ENCODE measurements around the gene CHRNA4.

Gene CHRNA4

DNA sequence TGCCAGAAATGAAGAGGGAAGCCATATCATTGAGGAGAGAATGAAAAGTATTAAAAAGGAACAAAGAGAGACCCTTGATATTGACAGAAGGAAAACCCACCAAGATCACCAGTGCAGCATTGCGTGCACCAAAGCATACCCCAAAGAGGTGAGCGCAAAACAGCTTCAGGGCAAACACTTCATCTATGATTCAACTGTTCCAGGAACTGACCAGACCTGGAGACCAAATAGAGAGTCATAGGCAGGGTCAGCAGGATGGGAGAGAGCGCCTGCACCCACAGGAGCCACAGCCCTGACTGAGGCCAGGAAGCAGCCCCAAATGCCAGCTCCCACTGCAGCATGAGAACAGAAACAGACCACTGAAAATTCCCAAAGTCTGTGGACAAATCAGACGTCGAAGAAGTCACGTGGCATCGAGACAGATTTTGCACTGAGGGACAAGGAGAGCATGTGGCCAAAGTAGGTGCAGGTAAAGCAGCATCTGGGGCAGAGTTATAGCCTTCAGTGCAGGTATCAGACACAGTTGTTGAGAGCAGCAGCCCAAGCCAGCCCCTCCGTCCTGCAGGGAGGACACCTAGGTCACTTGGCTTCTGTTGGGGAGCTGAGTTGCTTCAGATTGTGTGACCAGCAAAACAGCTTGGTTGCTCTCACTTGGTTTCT, 29.3 kb downstream of the CHRNA4 start:
- TF ChIP-seq, protein P1, sequence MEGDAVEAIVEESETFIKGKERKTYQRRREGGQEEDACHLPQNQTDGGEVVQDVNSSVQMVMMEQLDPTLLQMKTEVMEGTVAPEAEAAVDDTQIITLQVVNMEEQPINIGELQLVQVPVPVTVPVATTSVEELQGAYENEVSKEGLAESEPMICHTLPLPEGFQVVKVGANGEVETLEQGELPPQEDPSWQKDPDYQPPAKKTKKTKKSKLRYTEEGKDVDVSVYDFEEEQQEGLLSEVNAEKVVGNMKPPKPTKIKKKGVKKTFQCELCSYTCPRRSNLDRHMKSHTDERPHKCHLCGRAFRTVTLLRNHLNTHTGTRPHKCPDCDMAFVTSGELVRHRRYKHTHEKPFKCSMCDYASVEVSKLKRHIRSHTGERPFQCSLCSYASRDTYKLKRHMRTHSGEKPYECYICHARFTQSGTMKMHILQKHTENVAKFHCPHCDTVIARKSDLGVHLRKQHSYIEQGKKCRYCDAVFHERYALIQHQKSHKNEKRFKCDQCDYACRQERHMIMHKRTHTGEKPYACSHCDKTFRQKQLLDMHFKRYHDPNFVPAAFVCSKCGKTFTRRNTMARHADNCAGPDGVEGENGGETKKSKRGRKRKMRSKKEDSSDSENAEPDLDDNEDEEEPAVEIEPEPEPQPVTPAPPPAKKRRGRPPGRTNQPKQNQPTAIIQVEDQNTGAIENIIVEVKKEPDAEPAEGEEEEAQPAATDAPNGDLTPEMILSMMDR (conservative IDR thresholded peaks at IDR 0.05; ENCODE audit: low read depth, low read length), result no peak
- DNase-seq (ENCODE audit: low read depth), result no peak
- H3K4me3 ChIP-seq (ENCODE audit: low read length), result no peak overlapping the region

DNA sequence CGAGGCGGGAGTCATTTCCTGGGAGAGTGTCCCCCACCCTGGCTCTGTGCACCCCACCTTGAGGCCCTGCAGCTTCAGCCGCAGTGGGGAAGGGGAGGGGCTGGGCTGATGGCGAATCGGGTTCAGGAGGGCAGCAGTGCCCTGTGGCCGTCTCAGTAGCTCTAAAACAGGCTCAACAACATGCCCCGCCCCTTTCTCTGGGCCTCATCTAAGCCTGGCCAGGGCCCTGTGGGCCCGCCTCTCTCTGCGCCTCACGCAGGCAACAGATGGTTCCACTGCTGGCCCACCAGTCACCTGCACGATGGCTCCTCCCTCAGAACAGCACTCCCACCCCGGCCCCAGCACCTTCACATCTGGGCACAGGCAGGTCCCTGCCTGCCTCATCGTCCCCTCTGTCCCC, 30.2 kb downstream of the CHRNA4 start:
- TF ChIP-seq, protein P1 (conservative IDR thresholded peaks at IDR 0.05; ENCODE audit: low read depth, low read length), result no peak
- no peak for DNase-seq (ENCODE audit: low read depth)
- no peak overlapping the region for H3K4me3 ChIP-seq (ENCODE audit: low read length)

DNA sequence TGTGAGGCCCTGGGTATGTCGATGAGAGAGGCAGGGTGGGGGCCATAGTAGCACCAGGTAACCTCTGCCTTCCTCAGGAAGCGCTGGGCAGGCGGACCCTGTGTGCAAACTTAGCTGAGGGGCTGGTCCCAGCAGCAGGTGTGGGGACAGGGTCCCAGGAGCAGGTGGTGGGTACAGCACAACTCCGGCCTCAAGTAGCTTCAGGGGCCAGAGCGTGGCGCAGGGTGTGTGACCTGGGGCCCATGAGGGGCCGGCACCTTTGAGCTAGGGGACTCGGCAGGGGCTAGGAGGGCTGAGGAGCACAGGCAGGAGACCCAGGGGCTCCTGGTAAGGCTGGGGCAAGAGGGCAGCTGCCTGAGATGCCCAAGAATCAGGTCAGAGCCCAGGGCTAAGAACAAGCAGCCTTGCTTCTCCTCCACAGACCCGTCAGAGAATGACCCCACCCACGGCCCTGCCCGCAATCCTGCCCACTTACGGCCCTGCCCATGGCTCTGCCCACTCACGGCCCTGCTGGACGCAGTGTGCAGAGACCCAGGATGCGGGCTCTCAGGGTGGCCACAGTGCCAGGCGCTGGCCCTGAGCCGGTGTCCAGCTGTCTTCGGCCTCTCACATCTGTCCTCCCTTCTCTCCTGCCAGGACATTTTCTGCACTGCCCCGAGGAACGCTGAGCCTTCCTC, 30.9 kb downstream of the CHRNA4 start:
- DNase-seq (ENCODE audit: low read depth), result no peak
- TF ChIP-seq, protein P1 (conservative IDR thresholded peaks at IDR 0.05; ENCODE audit: low read depth, low read length), result no peak
- no peak overlapping the region for H3K4me3 ChIP-seq (ENCODE audit: low read length)

DNA sequence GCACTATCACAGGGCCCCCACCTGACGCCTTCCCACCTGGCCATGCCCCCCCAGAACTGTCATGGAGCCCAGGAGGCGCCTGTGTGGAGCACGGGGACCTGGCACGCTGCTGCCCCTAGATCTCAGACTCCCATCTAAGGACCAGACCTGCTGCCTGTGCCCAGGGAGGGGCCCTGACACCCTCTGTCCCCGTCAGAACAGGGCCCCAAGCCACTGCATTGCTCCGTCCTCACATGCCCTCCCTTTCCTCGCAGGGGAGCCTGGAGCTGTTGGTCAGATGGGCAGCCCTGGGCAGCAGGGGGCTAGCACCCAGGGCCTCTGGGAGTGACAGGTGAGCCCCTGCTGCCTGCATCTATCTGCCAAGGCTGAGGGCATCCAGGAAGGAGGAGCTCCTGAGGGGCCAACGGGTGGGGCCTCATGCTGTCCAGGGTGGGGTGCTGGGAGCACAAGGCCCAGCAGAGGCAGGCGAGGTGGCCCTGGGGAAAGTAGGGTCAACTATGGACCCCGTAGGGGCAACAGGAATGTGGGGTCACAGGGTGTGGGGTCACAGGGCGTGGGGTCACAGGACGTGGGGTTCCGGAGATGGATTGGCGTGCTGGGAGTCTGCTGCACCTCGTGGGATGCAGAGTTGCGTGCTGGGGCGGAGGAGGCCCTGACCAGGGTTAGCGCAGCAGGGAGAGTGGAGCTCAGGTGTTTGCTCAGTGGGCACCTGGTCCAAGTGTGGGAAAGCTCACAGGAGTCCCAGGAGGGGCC, 31.6 kb downstream of the CHRNA4 start:
- no peak for DNase-seq (ENCODE audit: low read depth)
- no peak overlapping the region for H3K4me3 ChIP-seq (ENCODE audit: low read length)
- TF ChIP-seq, protein P1 (conservative IDR thresholded peaks at IDR 0.05; ENCODE audit: low read depth, low read length), result no peak

DNA sequence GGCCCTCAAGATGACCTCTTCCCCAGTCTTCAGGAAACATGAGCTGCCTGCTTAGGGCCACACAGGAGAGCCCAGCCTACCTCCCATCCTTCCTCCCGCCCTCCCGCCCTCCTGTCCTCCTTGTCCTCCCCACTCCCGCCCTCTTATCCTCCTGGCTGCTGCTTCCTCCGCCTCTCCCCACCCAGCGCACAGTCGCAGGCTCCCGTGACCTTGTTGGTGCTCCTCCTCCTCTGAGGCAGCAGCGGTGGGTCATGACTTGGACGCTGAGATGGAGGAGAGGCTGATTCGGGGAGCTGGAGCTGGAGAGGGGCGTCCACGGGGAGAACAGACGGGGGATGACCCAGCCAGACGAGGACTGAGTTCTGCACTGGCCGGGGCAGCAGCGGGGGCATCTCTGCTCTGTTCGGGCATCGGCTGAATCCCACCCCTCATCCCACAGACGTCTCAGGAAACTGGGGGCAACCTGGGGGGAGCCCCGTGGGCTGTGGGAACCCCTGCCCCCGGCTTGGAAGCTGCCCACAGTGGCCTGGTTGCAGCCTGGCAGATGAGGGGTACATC, 32.4 kb downstream of the CHRNA4 start:
- H3K4me3 ChIP-seq (ENCODE audit: low read length), result no peak overlapping the region
- DNase-seq (ENCODE audit: low read depth), result no peak
- TF ChIP-seq, protein P1 (conservative IDR thresholded peaks at IDR 0.05; ENCODE audit: low read depth, low read length), result no peak

DNA sequence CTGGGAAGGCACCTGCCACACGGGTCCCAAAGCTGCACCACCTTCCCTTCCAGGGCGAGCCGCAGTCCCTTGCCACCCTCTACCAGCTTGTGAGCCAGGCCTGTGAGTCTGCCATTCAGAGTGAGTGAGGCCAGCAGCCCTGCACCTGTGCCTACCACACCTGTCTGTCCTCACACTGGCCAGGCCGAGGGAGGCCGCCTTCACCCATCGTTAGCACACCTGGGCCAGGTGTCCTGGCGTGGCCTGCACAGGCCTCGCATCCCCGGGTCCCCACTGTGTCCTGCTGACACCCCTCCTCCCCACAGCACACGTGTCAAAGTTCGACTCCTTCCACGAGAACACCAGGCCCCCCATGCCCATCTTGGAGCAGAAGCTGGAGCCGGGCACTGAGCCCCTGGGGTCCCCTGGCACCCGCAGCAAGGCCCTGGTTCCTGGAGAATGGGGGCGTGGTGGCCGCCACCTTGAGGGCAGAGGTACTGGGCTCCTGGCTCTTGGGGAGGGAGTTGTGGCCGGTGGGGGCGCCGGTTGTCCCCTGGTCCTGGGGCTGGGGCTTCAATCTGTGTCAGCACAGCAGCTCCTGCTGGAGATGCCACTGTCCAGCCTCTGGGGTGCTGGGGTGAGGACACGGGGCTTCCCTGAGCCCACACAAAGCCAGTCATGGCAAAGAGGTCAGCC, 33.0 kb downstream of the CHRNA4 start:
- H3K4me3 ChIP-seq (ENCODE audit: low read length), result no peak overlapping the region
- TF ChIP-seq, protein P1 (conservative IDR thresholded peaks at IDR 0.05; ENCODE audit: low read depth, low read length), result no peak
- no peak for DNase-seq (ENCODE audit: low read depth)
